GM19467 (cell line): Measurements from ENCODE around the gene SH3PXD2A.
"Not testable (repeated sequence)": the region's sequence is repeated elsewhere in the genome, so short reads cannot be mapped to it uniquely, and the experiment has no call there.

Experiments used
- ATAC-seq: cut with Tn5 transposase; IDR thresholded peaks from one replicate; pipeline ENCODE4 v1.9.1; 2021; ENCODE audit warnings: mild to moderate bottlenecking, moderate library complexity; ENCODE audit not compliant: unreplicated experiment

SH3PXD2A gene

GRCh38 chr10:103731026-103731425 is 124.3 kb downstream of the SH3PXD2A start:
- not testable (repeated sequence) for ATAC-seq

- ATAC-seq: no peak
Observed at GRCh38 chr10:103729851-103730250, 125.5 kb downstream of the SH3PXD2A start.

- no peak for ATAC-seq
Observed at GRCh38 chr10:103727991-103728689, 127.2 kb downstream of the SH3PXD2A start.

GRCh38 chr10:103727546-103727963 is 127.8 kb downstream of the SH3PXD2A start:
- no peak for ATAC-seq

DNA sequence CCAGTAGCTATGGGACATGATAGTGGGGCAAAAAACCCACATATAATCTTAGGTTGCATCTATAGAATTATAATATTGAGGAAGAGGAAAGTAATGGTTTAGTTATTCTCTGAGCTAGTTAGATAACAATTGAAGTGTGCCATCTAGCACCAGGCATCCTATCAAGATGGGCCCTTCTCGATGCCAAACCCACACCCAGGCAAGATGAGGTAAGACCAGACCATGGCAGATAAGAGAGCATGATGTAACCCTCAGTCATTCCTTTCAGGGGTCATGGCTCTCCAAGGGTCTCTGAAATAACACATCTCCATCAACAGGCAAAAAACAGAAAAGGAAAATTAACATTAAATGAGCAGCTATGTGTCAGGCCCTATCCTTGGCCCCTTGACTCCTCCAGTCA is 128.7 kb downstream of the SH3PXD2A start:
- ATAC-seq: no peak

- no peak for ATAC-seq
Observed at GRCh38 chr10:103725242-103725641, 130.1 kb downstream of the SH3PXD2A start.

GRCh38 chr10:103724771-103725170 is 130.6 kb downstream of the SH3PXD2A start:
- no peak for ATAC-seq

DNA sequence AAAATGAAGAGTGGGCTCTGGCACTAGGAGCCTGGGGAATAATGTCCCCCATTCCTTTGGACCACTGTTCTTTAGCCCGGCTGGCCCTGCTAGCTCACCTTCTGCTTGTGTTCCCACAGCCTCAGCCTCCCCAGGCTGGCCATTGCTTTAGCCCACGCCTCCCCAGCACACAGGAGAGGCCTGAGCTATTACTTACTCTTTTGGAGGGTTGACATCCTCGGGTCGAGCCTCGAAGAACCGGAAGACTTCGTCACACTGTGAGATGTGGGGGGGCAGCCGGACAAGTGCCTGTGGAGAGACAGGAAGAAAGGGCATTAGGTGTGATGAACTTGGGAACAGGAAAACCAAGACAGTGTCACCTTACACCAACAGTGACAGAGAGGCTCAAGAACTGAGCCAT is 131.3 kb downstream of the SH3PXD2A start:
- no peak for ATAC-seq

- no peak for ATAC-seq
Observed at GRCh38 chr10:103723557-103723956, 131.8 kb downstream of the SH3PXD2A start.

DNA sequence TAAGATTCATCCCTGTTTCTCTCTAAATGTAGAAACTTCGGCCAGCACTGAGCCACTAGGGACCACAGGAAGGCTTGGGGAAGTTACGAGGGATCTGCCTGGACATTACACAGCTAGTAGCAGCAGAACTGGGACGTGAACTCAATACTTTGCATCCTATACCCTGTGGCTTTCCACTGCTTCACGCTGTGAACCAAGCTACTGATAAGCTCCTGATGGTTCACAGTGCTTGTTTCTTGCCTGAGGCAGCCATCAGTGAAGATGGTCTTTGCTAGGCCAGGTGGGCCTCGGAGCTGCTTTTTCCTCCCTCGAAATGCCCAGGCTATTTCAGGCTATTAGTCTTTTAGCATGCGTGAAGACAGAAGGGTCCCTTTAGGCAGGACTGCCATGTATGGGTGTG is 132.7 kb downstream of the SH3PXD2A start:
- ATAC-seq: no peak

DNA sequence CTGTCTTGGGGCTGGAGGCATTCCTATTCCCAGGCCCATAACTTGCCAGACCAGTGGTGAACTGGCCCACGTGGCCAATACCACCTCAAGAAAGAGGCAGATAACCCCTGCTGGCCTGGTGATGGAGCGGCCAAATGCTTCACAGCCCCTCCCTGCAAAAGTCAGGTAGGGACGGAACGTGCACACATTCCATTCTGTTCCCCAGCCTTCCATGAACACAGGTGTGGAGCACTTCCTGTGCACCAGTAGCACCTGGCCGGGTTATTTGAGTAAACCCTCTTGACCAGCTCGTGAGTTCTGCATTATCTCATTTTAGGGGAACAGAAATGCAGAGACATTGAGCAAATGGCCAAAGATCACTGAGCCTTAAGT is 134.4 kb downstream of the SH3PXD2A start:
- no peak for ATAC-seq

DNA sequence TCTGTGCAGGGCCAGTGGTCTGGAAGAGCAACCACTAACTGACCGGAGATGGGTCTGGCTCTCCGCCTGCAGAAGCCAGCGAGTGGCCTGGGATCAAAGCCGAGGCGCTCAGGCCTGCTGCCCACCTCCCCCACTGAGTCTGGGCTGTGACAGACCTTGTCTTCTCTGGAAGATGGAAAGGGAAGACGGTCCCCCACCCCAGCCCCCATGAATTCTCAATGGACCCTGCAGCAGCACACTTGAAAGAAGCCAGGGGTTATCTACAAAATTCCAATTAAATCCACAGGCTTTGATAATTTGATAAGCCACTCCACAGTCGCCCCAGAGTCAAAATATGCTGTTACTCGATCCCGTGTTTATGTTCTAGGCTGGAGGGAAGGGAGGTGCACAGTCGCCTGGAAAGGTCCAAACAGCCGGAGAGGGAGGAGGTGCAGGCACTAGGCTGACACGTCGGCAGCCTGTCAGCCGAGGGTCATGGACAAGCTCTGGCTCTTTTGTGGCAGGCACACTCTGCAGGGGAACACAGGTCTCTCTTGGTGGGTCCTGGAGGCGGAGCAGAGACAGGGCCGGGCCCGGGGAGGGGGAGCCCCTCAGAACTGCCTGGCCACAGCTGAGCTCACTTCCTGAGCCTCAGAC is 134.9 kb downstream of the SH3PXD2A start:
- no peak for ATAC-seq

- ATAC-seq: no peak
Observed at GRCh38 chr10:103719036-103719435, 136.3 kb downstream of the SH3PXD2A start.

- ATAC-seq: no peak
Observed at GRCh38 chr10:103718247-103718620, 137.1 kb downstream of the SH3PXD2A start.

DNA sequence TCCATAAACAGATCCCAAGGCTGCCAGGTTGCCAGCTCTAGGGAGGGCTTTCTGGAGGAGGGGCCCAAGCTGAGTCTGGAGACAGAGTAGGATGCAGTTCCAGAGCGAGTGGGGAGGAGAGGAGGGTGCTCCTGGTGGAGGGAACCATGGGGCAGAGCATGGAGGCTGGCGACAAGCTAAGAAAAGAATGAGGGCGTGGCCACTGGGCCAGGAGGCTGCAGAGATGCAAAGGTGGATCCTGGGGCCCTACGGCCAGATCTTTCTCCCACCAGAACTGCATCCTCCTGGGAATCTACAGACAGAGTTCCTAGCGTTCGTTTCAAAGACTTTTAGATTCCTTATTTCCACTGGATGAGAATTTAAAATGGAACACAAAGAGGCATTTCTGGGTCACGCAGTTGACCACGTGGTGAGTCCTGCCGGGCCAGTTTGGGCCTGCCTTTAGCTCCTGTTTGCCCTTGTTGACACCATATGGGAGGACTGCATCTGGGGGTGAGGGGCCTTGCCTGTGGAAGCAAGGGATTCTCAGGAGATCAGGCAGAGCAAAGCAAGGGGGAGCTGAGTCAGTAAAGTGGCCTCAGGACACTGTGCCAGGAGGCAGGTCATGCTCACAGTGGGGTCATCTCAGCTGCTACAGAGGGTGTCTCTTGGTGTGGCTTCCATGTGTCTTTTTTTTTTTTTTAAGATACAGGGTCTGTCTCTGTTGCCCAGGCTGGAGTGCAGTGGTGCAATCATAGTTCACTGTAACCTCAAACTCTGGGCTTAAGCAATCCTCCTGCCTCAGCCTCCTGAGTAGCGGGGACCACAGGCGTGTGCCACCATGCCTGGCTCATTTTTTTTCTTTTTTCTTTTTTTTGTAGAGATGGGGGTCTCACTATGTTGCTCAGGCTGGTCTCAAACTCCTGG is 137.8 kb downstream of the SH3PXD2A start:
- no peak for ATAC-seq

- no peak for ATAC-seq
Observed at GRCh38 chr10:103716206-103717160, 138.9 kb downstream of the SH3PXD2A start.

DNA sequence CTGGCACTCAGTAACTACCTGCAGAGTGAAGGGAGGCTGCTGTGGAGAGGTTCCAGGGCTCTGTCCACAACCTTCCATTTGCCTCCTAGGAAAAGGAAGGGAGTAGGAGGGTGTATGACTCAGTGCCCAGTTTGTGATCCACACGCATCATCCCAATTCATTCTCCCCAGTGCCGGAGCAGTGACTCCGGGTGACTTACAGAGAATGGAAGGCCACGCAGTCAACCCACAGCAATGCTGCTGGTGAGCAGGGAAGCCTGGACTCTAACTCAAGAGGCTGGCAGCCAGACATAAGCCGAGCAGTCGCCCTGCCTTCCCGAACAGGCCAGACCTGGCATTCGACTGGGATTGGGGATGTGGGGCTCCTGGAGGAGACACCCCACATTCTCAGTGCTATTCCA is 139.9 kb downstream of the SH3PXD2A start:
- ATAC-seq: no peak

DNA sequence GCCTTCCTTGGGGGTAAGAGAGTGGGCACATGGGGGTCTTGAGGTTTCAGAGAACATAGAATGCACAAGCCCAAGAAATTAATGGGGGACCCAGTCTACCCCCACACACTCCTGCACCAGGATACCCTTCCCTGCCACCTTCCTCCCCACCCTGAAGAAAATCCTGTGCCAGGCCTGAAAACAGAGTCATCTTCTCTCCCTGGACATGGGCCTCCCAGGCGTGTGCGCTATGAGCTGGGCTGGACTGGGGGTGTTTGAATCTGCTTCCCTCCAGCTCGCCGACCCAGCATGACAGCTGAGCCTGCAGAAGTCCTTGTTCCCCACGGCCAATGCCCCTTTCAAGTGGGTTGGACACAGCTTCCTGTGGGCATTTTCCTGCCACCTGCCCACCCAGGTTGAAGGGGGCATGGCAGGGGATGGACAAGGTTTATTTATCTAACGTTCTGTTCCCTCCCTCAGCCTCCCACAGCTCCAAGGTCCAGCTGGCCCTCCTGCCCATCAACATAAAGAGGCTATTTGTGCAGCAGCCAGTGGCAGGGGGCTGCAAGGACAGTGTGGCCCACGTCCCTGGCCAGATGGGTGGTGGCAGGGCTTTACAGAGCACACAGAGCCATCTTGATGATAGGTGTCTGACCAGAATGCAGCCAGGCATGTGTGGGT is 141.0 kb downstream of the SH3PXD2A start:
- no peak for ATAC-seq

DNA sequence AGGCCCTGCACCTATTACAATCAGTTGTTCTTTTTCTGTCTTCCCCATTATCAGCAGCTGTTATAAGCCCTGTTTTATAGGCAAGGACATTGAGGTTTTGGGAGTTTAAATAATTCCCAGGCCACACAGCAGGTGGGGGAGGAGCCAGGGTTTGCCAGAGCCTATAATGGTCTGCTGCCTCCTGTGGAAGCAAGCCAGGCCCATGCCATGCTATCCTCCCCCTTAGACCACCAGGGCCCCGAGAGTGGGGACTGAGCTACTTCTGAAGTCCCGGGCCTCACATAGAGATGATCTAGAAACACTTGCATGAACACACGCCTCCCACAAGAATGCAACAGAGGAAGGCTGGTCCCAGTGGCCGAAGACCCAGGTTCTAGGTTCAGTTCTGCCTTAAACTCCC is 141.7 kb downstream of the SH3PXD2A start:
- ATAC-seq: no peak

GRCh38 chr10:103712898-103713498 is 142.4 kb downstream of the SH3PXD2A start:
- ATAC-seq: no peak
